Lung (tissue), 12 donors: ENCODE results near the gene EGR1. TPM values are rescaled to one million over a fixed set of nuclear protein-coding genes. Genes with fewer than 3 reads are reported as not detected.
"Not testable (repeated sequence)": the region's sequence is repeated elsewhere in the genome, so short reads cannot be mapped to it uniquely, and the experiment has no call there.

Source experiments
- ATAC-seq: fragments of 200-7000 bp; cut with Tn5 transposase; one replicate; pipeline ENCODE4 v1.9.1; 2020; ENCODE audit warnings: moderate number of reproducible peaks; ENCODE audit not compliant: insufficient read depth, low FRiP score
- DNase-seq, 3 donors: peaks; one replicate each; pipeline ENCODE4 v3.0.0-alpha.2; 2013 to 2017
- H3K27ac ChIP-seq, 2 donors: one replicate each; pipeline ENCODE4 v1.5.1; 2013; ENCODE audit warnings: mild to moderate bottlenecking in 2 of 2, moderate library complexity in 2 of 2, control low read depth in 1 of 2, inconsistent platforms in 1 of 2, low read depth in 1 of 2, low read length in 1 of 2
- H3K27me3 ChIP-seq, 3 donors: one replicate each; pipeline ENCODE4 v1.5.1; 2013; ENCODE audit warnings: low read length in 2 of 3; ENCODE audit not compliant: control insufficient read depth in 3 of 3, insufficient read depth in 3 of 3
- H3K36me3 ChIP-seq, 4 donors: one replicate each; pipeline ENCODE4 v1.5.1; 2013; ENCODE audit warnings: low read length in 4 of 4, mild to moderate bottlenecking in 1 of 4, moderate library complexity in 1 of 4; ENCODE audit not compliant: control insufficient read depth in 4 of 4, insufficient read depth in 4 of 4
- H3K4me1 ChIP-seq, 5 donors: one replicate each; pipeline ENCODE4 v1.5.1; 2013; ENCODE audit warnings: low read length in 5 of 5, mild to moderate bottlenecking in 2 of 5, moderate library complexity in 1 of 5; ENCODE audit not compliant: control insufficient read depth in 5 of 5, insufficient read depth in 5 of 5
- H3K4me3 ChIP-seq: one replicate; pipeline ENCODE4 v1.5.1; 2013; ENCODE audit warnings: mild to moderate bottlenecking, control low read depth, moderate library complexity
- H3K9ac ChIP-seq, 2 donors: one replicate each; pipeline ENCODE4 v1.5.1; 2013; ENCODE audit warnings: low read length in 2 of 2, control low read depth in 1 of 2; ENCODE audit not compliant: insufficient read depth in 1 of 2
- H3K9me3 ChIP-seq, 4 donors: one replicate each; pipeline ENCODE4 v1.5.1; 2013; ENCODE audit warnings: low read length in 3 of 4, mild to moderate bottlenecking in 1 of 4, moderate library complexity in 1 of 4; ENCODE audit not compliant: control insufficient read depth in 4 of 4, insufficient read depth in 3 of 4
- WGBS, 2 donors: extraction: QIAGEN DNeasy Blood & Tissue Kit; methylation state at CpG; one replicate each; pipeline ENCODE4 v1.1.7; 2013; 5-methylcytosine and 5-hydroxymethylcytosine counted together
- polyA plus RNA-seq, 2 donors: library from polyadenylated mRNA; stranded (reverse); fragments of 200-250 nt; gene quantifications; one replicate each; pipeline ENCODE4 v1.2.1, GENCODE V29; 2013
- total RNA-seq, 2 donors: library from RNA; depleted of rRNA in 1 of 2; stranded (reverse); fragments of >200 nt in 1 of 2; gene quantifications; one replicate each; pipeline ENCODE4 v1.2.1, GENCODE V29; 2014 to 2021
- TF ChIP-seq, protein P1 (sequence below): IDR thresholded peaks from 2 replicates; pipeline ENCODE4 v1.5.1; 2012; ENCODE audit warnings: mild to moderate bottlenecking; ENCODE audit errors: control extremely low read depth, extremely low read depth
- donor health status: control.
- donor health status: control.
- donor health status: Bipolar disorder and iron deficiency.
- donor health status: healthy.
- donor health status: DM: yes; HTN: yes; CAD: no.

Gene EGR1
- total and polyA plus RNA-seq, 4 donors, result 15.8 to 126 (median 30.7) TPM

DNA sequence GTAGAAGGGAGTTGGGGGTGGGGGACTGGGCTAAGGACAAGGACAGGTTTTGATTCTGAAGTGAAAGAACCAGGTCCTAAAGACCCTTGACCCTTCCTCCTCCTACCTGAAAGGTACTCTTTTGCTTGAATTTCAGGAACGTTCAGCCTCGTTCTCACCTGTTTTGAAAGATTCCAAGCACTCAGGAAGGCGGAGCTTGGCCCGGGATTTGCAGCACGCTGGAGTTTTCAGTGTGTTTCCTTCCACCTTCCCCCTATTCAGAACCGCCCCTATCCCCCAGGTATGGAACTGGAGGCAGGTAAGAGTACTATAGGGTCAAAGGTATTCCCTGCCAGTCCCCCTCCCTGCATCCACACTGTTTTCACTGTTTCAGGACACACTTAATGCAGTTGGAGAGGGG lies 7.1 kb downstream of the EGR1 start:
- Histone ChIP-seq H3K9ac (no peak overlapping the region), H3K36me3 (peaks cover 0 to 8% (median under 1%) of the 10 kb centered on the region in 4 donors), H3K9me3 (no peaks in the 10 kb centered on the region), H3K4me1 (peaks cover 0 to 4% (median 0%) of the 10 kb centered on the region in 5 donors), H3K4me3 (no peak overlapping the region), H3K27me3 (peaks cover 0 to 3% (median 0%) of the 10 kb centered on the region in 3 donors), H3K27ac (no peak overlapping the region)
- 46 to 57% methylated on average over 6 of the region's 6 CpGs for WGBS, 2 donors
- TF ChIP-seq, protein P1, sequence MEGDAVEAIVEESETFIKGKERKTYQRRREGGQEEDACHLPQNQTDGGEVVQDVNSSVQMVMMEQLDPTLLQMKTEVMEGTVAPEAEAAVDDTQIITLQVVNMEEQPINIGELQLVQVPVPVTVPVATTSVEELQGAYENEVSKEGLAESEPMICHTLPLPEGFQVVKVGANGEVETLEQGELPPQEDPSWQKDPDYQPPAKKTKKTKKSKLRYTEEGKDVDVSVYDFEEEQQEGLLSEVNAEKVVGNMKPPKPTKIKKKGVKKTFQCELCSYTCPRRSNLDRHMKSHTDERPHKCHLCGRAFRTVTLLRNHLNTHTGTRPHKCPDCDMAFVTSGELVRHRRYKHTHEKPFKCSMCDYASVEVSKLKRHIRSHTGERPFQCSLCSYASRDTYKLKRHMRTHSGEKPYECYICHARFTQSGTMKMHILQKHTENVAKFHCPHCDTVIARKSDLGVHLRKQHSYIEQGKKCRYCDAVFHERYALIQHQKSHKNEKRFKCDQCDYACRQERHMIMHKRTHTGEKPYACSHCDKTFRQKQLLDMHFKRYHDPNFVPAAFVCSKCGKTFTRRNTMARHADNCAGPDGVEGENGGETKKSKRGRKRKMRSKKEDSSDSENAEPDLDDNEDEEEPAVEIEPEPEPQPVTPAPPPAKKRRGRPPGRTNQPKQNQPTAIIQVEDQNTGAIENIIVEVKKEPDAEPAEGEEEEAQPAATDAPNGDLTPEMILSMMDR, result no peak
- ATAC-seq, result no peak
- DNase-seq, result peak; percentile 34 to 56 (median 45)

GRCh38 chr5:138473151-138473550 lies 7.9 kb downstream of the EGR1 start:
- not testable (repeated sequence) for H3K9me3 ChIP-seq

DNA sequence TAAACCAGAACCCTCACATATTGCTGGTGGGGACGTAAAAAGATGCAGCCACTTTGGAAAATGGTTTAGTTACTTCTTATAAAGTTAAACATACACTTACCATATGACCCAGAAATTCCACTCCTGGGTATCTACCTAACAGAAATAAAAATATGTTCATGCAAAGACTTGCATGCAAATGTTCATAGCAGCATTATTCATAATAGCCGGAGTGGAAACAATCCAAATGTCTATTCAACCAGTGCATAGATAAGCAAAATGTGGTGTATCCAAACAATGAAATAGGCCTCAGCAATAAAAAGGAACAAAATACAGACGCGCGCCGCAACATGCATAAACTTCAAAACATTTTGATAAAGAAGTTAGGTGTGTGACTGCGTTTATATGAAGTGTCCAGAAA lies 11.6 kb downstream of the EGR1 start:
- Histone ChIP-seq H3K4me1 (no peaks in the 10 kb centered on the region), H3K27me3 (no peaks in the 10 kb centered on the region), H3K36me3 (no peaks in the 10 kb centered on the region), H3K4me3 (no peak overlapping the region), H3K9me3 (no peaks in the 10 kb centered on the region), H3K27ac (no peak overlapping the region), H3K9ac (no peak overlapping the region)
- ATAC-seq (no peak), DNase-seq (no peak)
- WGBS, 2 donors, result 89 to 90% methylated on average over 7 of the region's 7 CpGs
- TF ChIP-seq, protein P1, result no peak

More at GRCh38 chr5:138473151-138473550, 7.9 kb downstream of the EGR1 start:
- H3K36me3 ChIP-seq, H3K4me1 ChIP-seq, H3K27me3 ChIP-seq, H3K4me3 ChIP-seq, ATAC-seq, H3K9ac ChIP-seq, H3K27ac ChIP-seq, DNase-seq: not testable (repeated sequence)
- 94 to 96% methylated on average over 5 of the region's 5 CpGs for WGBS, 2 donors

GRCh38 chr5:138482638-138483037 lies 17.4 kb downstream of the EGR1 start:
- no peak overlapping the region for H3K27ac ChIP-seq
- TF ChIP-seq, protein P1, result no peak
- DNase-seq (no peak), ATAC-seq (no peak)
- H3K9me3 ChIP-seq, result no peaks in the 10 kb centered on the region
- no peaks in the 10 kb centered on the region for H3K4me1 ChIP-seq
- H3K36me3 ChIP-seq, result no peaks in the 10 kb centered on the region
- WGBS, 2 donors, result 58% methylated on average over 4 of the region's 4 CpGs
- no peak overlapping the region for H3K4me3 ChIP-seq
- H3K27me3 ChIP-seq, result no peaks in the 10 kb centered on the region
- no peak overlapping the region for H3K9ac ChIP-seq
